Activated CD4-positive, alpha-beta T cell treated with anti-CD3 and anti-CD28 coated beads, Interleukin-2, amount 50 U/mL, for 4 hours (primary cell): Measurements from ENCODE around the gene PSKH1.

ENCODE experiments used
- DNase-seq, 2 experiments: peaks; one replicate each; pipeline ENCODE4 v3.0.0-alpha.2; 2020

The PSKH1 gene

GRCh38 chr16:67942510-67943255 lies 49.6 kb downstream of the PSKH1 start:
- DNase-seq, result no peak

- no peak for DNase-seq
Measured at GRCh38 chr16:67943256-67943618, 50.2 kb downstream of the PSKH1 start.

- DNase-seq, result no peak
Measured at GRCh38 chr16:67943619-67944504, 50.8 kb downstream of the PSKH1 start, which contains the start of gene LCAT. Gene LCAT, minus strand, starts transcription at chr16:67944120. Its CDS starts 19 bp downstream, at chr16:67944101.

- no peak for DNase-seq
Measured at GRCh38 chr16:67944690-67945391, 51.8 kb downstream of the PSKH1 start.

GRCh38 chr16:67945392-67945933 lies 52.4 kb downstream of the PSKH1 start:
- no peak for DNase-seq

- no peak for DNase-seq
Measured at GRCh38 chr16:67946128-67946569, 53.1 kb downstream of the PSKH1 start.

- DNase-seq, result no peak
Measured at GRCh38 chr16:67946966-67947558, 54.0 kb downstream of the PSKH1 start.

GRCh38 chr16:67948015-67948414 lies 55.0 kb downstream of the PSKH1 start:
- DNase-seq, result no peak

GRCh38 chr16:67949645-67950044 lies 56.6 kb downstream of the PSKH1 start:
- no peak for DNase-seq

- no peak for DNase-seq
Measured at GRCh38 chr16:67950335-67950843, 57.3 kb downstream of the PSKH1 start.

- no peak for DNase-seq
Measured at GRCh38 chr16:67951485-67951884, 58.4 kb downstream of the PSKH1 start.

GRCh38 chr16:67953641-67954375 lies 60.8 kb downstream of the PSKH1 start:
- DNase-seq, result no peak

- no peak for DNase-seq
Measured at GRCh38 chr16:67954421-67955196, 61.6 kb downstream of the PSKH1 start.

GRCh38 chr16:67957622-67958021 lies 64.6 kb downstream of the PSKH1 start:
- no peak for DNase-seq

GRCh38 chr16:67959536-67960329 lies 66.7 kb downstream of the PSKH1 start:
- no peak for DNase-seq

- DNase-seq, result no peak
Measured at GRCh38 chr16:67961551-67961957, 68.5 kb downstream of the PSKH1 start.

GRCh38 chr16:67962135-67962534 lies 69.1 kb downstream of the PSKH1 start:
- no peak for DNase-seq

GRCh38 chr16:67963292-67963661 lies 70.2 kb downstream of the PSKH1 start:
- no peak for DNase-seq

GRCh38 chr16:67963662-67964321 lies 70.7 kb downstream of the PSKH1 start:
- DNase-seq, result no peak
